H7 (cell line): ENCODE measurements around the gene LAG3. TPM values are rescaled to one million over a fixed set of nuclear protein-coding genes. Genes with fewer than 3 reads are reported as not detected.

Experiments used
- DNase-seq: peaks from one replicate; pipeline ENCODE4 v3.0.0; 2012
- H3K27me3 ChIP-seq: 2 replicates; pipeline ENCODE4 v1.6.0; 2011; ENCODE audit warnings: mild to moderate bottlenecking, low read length; ENCODE audit not compliant: control insufficient read depth, insufficient read depth
- H3K36me3 ChIP-seq: replicated peaks from 2 replicates; pipeline ENCODE4 v1.5.1; 2011; ENCODE audit warnings: low read length; ENCODE audit not compliant: control insufficient read depth, insufficient read depth
- H3K4me3 ChIP-seq: 2 replicates; pipeline ENCODE4 v1.5.1; 2011; ENCODE audit warnings: low read depth, mild to moderate bottlenecking, control low read depth, low read length, moderate library complexity; ENCODE audit not compliant: insufficient read depth
- total RNA-seq: library from RNA; depleted of rRNA; stranded (reverse); fragments of >200 nt; shearing (Covaris generic); gene quantifications from 2 replicates; pipeline ENCODE4 v1.2.3, GENCODE V29; 2014

The LAG3 gene
- total RNA-seq, 1 experiment from 2014 or later: 0.35 TPM

DNA sequence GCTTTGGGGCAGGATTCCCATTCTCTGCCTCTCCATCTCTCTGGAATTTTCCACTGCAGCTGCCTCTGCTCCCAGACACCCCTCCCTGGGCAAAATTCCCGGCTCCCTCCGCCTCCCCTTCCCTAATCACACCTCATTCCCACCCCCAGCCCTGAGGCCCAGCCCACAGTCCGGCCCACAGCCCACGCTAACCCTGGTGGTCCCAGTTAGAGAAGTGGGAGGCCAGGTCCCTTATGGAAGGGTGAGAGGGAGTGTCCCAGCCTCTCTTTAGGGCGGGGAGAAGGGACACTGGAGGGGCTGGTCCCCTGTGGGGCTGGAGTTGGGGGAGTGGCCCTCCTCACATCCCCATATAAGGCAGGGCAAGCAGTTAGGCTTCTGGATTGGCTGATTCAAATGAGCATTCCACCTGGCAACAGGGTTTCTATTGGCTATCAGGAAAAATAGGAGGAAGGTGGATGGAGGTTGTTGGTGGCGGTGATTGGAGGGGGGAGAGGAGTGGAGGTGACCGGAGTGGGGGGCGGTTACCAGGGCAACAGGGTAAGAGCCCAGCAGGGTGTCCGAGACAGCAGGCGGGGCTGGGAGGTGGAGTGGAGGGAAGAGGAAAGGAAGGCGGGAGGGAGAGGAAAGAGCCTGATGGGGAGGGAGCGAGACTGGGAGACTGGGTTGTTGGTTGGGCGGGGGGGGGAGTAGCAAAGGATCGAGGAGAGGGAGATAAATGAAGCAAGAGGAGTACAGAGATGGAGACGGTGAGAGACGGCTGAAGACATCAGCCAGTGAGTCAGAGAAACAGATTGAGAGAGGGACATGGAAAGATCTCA, 8.1 kb upstream of the LAG3 start:
- Histone ChIP-seq H3K27me3 (peaks cover 10% of the 10 kb centered on the region), H3K36me3 (no peaks in the 10 kb centered on the region), H3K4me3 (peak overlapping the region; percentile 20)
- DNase-seq: peak; percentile 96

DNA sequence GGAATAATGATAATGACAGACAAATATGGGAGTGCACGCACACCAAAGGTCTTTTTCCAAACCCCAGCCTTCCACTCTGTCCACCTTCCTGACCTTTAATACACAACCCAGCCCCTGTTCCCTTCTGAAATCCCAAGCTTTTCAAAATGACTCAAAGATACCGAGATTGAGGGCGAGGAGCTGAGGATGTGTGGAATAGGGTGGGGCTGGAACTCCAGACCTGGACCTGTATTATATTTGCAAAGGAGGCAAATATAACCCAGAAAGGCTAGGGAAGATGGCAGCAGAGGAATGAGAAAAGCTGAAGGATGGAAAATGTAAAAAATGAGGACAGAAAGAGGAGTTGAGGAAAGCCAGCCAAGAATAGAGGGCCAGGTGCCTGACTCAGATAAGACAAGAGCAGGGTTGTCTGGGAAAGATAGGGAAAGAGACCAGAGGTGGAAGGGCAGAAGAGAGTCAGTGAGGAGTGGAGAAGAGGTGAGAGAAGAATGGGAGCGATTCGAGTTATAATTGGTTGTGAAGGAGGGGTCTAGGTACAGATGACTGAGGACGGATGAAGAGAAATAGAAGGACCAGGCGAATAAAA, 7.2 kb upstream of the LAG3 start:
- peaks cover 2% of the 10 kb centered on the region for H3K36me3 ChIP-seq
- peaks cover 10% of the 10 kb centered on the region for H3K27me3 ChIP-seq
- peak overlapping the region; percentile 84 for H3K4me3 ChIP-seq
- no peak for DNase-seq

DNA sequence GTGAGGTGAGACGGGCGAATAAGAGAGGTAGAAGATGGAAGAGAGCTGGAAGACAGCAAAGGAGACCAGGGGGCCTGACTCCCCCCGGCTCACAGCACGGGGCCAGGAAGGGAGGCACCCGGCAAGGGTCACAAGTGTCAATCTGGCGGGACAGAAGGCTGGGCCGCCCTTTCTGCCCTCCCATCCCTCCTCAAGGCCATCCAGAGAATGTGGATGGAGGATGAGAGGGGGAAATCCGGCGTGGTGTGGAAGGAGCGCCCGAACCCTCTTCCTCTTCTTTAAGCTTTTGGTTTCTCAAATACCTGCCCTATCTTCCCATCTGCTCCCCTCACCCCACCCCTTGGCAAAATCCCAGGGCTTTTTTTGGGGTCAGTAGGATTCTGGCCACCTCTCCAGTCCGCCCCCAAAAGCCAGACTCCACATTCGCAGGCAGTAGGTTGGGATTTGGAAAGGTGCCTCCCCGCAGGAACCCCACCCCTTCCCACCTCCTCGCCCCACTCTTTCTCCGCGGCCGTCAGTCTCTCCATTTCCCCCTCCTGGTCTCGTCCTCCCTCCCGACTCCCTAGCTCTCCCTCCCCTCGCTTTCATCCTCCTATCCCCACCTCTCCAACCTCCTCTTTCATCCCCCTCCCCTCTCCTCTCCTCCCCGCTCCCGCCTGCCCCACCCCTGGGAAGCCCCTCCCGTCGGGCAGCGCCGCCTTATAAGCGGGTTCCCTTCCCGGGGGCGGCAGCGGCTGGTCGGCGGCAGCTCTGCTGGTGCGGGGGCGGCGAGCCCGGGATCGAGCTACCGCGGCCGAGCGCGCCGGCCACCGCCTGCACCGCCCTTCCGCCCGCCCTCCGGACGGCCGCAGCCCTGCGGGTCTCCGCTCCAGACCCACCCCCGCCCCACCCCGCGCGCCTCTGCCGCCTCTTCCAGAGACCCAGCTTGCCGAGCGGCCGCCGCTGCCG, 6.4 kb upstream of the LAG3 start, which contains the start of gene PTMS:
Gene PTMS, plus strand, starts transcription at position 730 of the 948 bp plus-strand sequence. CDS start 343 bp downstream, outside the sequence.
- Histone ChIP-seq H3K4me3 (peak within 1 kb of the TSS; percentile 84), H3K36me3 (peaks cover 2% of the 10 kb centered on the region), H3K27me3 (peaks cover 10% of the 10 kb centered on the region)
- DNase-seq: peak; percentile 96

DNA sequence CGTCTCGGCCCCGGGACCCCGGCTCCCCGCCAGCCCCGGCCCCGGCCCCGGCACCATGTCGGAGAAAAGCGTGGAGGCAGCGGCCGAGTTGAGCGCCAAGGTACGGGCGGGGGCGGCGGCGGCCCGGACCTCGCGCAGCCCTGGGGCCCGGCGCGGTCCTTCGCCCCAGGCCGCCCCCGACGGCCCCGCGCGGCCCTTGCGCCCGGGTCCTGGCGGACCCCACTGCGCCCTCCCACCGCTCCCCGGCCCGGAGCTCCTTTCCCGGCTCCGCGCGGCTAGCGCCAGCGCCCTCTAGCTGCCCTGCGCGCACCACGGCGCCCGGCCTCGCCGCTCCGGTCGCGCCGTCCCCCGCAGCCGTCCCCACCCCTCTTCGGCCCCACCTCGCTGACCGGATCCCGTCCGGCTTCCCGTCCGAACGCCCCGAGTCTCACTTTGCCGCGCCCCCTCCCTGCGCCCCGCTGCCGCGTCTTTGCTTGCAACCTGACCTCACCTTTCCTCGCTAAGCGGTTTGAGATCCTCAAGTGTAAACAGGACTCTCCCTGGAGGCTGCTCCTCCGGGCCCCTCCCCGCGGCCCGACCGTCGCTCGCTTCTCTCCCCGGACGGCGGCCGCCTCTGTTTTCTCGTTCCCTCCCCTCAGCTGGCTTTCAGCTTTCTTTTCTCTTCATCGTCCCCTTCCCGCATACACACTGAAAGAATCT, 5.5 kb upstream of the LAG3 start:
- peaks cover 3% of the 10 kb centered on the region for H3K36me3 ChIP-seq
- H3K27me3 ChIP-seq: peaks cover 16% of the 10 kb centered on the region
- H3K4me3 ChIP-seq: peak overlapping the region; percentile 84
- DNase-seq: peak; percentile 91

DNA sequence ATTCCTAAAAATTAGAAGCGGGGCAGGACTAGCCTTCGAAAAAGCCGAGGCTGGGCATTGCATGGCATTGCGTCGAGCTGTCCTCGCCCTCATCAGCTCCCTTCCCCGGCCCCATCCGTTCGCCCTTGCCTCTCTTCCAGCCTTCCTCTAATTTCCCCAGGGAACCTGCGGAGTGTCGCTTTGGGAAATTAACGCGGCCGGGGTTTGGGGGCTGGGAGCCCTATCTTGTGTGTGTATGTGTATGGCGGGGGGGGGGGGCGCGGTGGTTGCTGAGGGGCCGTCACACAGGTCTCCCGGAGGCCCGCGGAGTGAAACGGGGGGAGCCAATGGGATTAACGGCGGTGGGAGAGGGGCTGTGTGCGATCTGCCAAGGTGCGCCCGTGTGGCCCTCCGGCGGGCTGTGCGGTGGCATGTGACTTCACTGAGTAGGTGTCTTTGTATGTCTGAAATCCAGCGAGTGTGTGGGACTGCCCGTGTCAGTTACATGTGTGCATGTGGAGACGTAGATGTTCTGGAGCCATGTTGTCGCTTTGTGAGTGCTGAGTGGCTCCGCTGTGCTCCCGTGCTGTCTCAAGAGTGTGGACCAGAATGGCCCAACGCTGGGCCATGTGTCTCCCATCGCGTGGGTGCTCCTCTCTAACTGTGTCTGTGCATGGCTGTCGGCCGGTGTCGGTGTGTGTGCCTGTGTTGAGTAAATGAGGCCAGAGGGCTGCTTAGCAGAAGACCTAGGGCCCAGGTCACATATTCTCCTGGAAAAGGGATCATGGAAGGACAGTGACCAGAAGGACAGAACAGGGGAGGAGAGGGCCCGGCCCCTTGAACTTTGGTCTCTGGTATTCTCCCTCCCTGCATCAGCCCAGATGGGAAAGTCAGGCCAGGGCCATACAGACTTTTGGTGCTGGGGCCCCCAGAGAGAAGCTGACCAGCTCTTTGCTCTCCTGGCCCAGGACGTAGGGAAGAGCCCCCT, 4.7 kb upstream of the LAG3 start:
- peaks cover 3% of the 10 kb centered on the region for H3K36me3 ChIP-seq
- peaks cover 25% of the 10 kb centered on the region for H3K27me3 ChIP-seq
- peak; percentile 70 for DNase-seq
- H3K4me3 ChIP-seq: peak overlapping the region; percentile 84

DNA sequence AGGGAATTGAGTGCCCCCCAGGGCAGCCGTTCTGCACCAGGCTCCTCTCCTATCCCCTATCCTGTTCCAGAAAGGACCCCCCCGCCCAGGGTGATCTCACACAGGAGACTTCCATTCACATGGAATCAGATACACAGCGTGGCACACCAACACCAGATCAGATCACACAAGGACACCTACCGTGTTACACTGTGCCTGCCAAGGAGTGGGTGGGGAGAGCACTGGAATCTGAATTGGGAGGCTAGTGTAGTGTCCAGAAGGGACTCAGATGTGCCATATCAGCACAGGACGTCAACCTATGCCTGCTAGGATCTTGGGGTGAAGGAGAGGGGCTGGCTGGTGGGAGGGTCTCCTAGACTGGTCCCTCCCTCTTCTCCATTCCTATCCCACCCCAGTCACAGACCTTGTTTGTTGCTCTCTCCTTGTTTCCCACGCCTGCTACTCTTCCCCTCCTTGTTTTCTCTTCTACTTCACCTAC, 3.8 kb upstream of the LAG3 start:
- peak; percentile 74 for DNase-seq
- peaks cover 3% of the 10 kb centered on the region for H3K36me3 ChIP-seq

DNA sequence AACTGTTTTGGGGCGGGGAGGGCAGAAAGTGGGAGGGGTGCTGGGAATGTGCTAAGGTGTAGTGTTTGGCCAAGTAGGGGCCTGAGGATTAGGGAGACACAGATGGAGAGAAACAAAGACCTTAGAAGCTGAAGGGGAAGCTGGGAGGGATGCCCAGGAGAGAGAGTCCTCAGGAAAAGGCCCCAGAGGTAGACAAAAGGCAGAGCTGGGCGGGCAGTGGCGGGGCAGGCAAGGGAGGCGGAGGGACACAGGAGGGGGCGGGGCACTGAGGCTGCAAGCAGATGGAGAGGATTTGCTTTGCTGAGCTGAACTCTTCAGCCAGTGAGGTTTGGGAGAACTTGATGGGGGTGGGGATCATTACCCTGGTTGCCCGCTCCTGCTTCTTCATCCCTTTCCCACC, 3.3 kb upstream of the LAG3 start:
- Histone ChIP-seq H3K4me3 (peak overlapping the region; percentile 84; the same call in 1 of the 2 replicates), H3K36me3 (peaks cover 3% of the 10 kb centered on the region), H3K27me3 (peaks cover 38% of the 10 kb centered on the region)
- DNase-seq: peak; percentile 92

More for the DNA sequence above, 3.8 kb upstream of the LAG3 start:
- peak overlapping the region; percentile 84 for H3K4me3 ChIP-seq
- H3K27me3 ChIP-seq: peaks cover 33% of the 10 kb centered on the region

DNA sequence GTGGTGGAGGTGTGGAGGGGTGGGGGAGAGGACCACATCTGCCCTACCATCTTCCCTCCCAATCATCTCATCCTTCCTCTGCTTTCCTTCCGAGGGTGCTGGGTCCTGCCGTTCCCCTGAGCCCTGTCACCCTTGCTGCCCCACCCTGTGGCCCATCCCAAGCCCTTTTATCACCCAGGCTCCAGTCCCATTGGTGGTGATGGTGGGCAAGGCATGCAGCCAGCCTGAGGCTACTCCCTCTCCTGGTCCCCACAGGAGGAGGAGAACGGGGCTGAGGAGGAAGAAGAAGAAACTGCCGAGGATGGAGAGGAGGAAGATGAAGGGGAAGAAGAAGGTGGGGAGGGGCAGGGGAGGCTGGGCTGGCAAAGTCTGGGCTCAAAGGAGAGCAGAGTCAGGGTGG, 2.7 kb upstream of the LAG3 start:
- peaks cover 3% of the 10 kb centered on the region for H3K36me3 ChIP-seq
- DNase-seq: no peak
- no peak overlapping the region for H3K4me3 ChIP-seq
- H3K27me3 ChIP-seq: peaks cover 45% of the 10 kb centered on the region

DNA sequence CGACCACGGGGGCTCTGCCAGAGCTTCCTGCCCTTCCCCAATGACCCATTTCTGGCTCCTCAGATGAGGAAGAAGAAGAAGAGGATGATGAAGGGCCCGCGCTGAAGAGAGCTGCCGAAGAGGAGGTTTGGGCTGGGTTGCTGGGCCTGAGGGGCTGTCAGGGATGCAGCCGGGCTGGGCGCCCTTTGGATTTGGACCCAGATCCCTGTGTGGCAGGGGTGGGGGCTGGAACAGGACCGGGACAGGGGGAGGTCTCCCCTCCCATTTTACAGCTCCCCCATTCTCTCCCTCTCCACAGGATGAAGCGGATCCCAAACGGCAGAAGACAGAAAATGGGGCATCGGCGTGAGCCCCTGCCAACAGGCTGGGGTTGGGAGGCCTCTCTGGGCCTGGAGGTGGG, 2.2 kb upstream of the LAG3 start:
- peak; percentile 51 for DNase-seq
- Histone ChIP-seq H3K36me3 (peaks cover 3% of the 10 kb centered on the region), H3K27me3 (peaks cover 48% of the 10 kb centered on the region), H3K4me3 (no peak overlapping the region)

DNA sequence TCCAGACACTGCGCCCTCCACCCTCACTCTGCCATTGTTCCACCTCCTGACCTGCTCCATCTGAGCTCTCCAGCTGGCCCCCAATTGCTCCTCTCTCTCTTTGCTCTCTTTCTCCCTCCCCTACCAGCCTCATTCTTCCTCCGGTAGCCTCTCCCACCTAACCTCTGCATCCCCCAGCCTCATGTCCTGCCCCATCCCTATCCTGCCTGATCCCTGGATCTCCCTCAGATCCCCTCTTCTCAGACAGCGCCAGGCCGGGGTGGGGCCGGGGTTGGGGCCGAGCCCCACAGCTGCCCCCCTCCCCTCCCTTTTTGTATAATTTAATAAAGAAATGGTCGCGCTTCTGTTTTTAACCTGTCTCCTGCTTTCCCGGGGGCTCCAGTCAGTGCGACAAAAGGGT, 1.7 kb upstream of the LAG3 start:
- peak; percentile 59 for DNase-seq
- H3K27me3 ChIP-seq: peaks cover 53% of the 10 kb centered on the region
- no peak overlapping the region for H3K4me3 ChIP-seq
- peaks cover 3% of the 10 kb centered on the region for H3K36me3 ChIP-seq

DNA sequence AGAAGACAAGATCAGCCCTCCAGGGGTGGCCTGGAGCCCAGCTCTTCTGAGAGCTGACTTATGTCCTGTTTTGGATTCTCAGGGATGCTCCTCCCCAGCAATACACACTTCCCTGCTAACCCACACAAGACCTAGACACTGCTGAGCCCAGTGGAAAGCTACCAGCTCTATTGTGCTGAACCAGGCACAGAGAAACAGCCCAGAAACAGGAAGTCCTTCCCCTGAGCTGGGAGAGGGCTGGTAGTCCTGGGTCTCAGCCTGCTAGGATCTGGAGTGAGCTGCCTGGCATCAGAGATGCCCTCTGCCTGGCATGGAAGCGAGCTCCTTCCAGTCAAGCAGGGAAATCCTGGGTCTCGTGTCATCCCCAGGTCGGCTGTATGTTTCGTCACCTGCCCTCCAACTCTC, 1.2 kb upstream of the LAG3 start:
- H3K27me3 ChIP-seq: peaks cover 57% of the 10 kb centered on the region
- H3K4me3 ChIP-seq: no peak overlapping the region
- no peak for DNase-seq

DNA sequence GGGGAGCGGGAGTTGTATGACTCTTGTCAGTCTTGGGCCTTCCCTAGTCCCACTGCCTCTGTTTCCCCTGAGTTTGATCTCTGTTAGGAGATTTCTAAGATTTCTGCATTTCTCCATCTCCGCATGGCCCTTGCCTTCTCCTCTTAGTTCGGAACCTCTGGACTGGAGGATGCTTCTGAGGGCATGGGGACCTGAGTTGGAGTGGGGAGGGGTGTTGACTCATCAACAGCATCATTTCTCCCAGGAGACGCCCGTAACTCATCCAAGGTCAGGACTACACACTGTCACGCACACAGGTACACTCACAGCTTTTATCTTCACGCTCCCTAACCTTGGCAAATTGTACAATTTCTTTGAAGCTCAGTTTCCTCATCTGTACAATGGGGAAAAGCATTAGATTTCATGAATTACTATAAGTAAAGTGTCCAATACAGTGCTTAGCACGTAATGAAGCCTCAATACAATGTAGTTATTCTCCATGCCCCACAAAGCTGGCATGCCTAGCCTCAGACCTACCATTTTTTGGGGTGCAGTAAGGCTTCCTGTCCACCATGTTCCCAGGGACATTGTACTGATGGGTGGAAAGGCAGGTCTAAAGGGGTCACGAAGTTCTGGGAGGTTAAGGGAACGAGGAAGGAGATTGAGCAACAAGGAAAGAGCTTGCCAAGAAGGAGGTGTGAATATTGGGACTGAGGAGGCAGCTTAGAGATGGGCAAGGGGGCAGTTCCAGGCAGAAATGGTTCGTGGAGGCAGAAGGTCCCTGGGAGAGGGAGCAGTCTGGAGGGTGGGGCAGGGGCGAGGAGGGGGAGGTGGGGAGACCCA, 600 bp upstream of the LAG3 start:
- Histone ChIP-seq H3K36me3 (peaks cover 3% of the 10 kb centered on the region), H3K27me3 (peaks cover 61% of the 10 kb centered on the region), H3K4me3 (no peak overlapping the region)
- no peak for DNase-seq

More for the DNA sequence above, 1.2 kb upstream of the LAG3 start:
- H3K36me3 ChIP-seq: peaks cover 3% of the 10 kb centered on the region
